Measurements from ENCODE around the gene HCN2.

Gene HCN2

DNA sequence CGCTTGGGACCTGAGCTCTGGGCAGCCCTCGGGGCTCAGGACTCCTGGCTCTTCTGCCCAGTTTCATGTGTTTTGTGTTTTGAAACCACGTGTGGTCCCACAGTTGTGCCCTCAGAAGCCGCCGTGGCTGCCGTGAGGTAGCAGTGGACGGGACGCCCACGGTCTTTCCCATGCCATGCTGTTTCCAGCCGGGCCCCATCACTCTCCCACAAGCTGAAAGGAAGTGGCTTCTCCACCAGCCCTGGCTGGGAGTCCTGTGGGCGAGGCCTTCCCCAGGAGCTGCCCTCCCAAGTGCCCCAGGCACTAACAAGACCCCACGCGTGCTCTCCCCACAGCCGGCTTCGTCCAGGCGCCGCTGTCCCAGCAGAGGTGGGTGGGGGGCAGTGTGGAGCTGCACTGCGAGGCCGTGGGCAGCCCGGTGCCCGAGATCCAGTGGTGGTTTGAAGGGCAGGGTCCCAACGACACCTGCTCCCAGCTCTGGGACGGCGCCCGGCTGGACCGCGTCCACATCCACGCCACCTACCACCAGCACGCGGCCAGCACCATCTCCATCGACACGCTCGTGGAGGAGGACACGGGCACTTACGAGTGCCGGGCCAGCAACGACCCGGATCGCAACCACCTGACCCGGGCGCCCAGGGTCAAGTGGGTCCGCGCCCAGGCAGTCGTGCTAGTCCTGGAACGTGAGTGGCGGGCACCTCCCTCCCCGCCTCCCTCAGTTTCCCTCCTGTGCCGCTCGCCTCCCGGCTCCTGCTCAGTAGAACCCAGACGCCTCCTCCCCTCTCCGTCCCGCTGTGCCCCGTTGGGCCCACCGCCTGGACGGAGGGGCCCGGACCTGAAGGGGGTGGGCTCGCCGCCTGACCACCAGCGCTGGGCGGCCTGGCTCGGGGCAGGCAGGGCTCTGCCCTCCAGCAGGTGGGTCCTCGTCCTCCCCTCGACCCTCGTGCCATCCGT, 12.0 kb upstream of the HCN2 start:
- TF ChIP-seq, protein P1, sequence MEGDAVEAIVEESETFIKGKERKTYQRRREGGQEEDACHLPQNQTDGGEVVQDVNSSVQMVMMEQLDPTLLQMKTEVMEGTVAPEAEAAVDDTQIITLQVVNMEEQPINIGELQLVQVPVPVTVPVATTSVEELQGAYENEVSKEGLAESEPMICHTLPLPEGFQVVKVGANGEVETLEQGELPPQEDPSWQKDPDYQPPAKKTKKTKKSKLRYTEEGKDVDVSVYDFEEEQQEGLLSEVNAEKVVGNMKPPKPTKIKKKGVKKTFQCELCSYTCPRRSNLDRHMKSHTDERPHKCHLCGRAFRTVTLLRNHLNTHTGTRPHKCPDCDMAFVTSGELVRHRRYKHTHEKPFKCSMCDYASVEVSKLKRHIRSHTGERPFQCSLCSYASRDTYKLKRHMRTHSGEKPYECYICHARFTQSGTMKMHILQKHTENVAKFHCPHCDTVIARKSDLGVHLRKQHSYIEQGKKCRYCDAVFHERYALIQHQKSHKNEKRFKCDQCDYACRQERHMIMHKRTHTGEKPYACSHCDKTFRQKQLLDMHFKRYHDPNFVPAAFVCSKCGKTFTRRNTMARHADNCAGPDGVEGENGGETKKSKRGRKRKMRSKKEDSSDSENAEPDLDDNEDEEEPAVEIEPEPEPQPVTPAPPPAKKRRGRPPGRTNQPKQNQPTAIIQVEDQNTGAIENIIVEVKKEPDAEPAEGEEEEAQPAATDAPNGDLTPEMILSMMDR (IDR thresholded peaks at IDR 0.05; ENCODE audit: low read depth, low read length): no peak
- DNase-seq (ENCODE audit: extremely low read depth, low read depth): no peak

DNA sequence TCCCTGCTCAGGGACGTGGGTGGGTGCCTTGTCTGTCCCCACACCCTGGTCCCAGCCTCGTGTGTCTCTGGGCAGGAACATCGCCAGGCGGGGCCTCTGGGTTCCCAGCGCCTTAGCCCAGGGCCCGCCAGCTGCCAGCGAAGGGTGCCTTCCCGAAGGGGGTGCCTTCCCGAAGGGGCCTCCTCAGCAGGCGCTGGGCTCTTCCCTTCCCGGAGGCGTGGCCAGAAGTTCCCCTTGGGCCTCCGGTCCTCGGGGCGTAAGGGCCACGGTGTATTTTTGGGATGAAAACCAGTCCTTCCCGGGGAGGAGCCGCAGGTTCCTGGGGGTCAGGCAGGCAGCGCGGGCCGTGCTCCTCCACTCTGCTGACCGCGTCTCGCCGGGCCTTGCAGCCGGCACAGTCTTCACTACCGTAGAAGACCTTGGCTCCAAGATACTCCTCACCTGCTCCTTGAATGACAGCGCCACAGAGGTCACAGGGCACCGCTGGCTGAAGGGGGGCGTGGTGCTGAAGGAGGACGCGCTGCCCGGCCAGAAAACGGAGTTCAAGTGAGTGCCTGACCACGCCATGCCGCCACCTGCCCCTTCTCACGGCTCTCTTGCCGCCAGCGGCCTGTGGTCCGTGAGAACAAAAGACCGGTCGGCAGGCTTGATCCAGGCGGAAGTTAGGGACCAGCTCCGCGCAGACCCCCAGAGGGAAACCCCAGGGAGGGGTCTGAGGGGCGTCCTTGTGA, 10.4 kb upstream of the HCN2 start:
- TF ChIP-seq, protein P1 (IDR thresholded peaks at IDR 0.05; ENCODE audit: low read depth, low read length): no peak
- DNase-seq (ENCODE audit: extremely low read depth, low read depth): no peak

DNA sequence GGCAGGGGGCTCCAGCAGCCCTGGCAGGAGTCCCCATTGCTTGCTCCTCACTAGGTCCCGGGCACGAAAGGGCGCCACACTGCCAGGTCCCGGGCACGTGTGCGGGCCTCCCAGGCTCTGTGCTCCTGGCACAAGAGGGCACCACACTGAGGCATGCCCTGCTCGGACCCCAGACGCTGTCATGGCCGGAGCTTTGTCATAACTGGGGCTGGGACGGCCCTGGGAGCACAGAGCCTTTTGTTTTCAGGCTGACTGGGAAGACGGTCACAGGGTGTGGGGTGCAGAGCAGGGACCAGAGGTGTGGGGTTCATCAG, 9.9 kb upstream of the HCN2 start:
- DNase-seq (ENCODE audit: extremely low read depth, low read depth): no peak
- TF ChIP-seq, protein P1 (IDR thresholded peaks at IDR 0.05; ENCODE audit: low read depth, low read length): no peak

DNA sequence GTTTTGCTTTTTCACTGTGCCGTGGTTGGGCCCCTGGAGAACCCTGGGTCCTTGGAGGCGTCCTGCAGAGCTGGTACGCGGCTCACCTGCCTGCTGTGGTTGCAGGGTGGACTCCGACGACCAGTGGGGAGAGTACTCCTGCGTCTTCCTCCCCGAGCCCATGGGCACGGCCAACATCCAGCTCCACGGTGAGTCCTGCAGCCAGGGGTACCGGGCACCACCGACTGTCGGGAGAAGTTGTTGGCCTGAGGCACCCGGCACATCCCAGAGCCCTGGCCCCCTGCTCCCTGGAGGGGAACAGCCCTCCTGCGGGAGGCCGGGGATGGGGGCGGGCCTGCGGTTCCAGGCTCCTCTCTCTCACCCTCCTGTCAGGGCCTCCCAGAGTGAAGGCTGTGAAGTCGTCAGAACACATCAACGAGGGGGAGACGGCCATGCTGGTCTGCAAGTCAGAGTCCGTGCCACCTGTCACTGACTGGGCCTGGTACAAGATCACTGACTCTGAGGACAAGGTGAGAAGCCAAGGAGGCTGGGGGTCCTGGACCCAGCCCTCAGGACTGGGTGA, 9.3 kb upstream of the HCN2 start:
- TF ChIP-seq, protein P1 (IDR thresholded peaks at IDR 0.05; ENCODE audit: low read depth, low read length): no peak
- DNase-seq (ENCODE audit: extremely low read depth, low read depth): no peak

DNA sequence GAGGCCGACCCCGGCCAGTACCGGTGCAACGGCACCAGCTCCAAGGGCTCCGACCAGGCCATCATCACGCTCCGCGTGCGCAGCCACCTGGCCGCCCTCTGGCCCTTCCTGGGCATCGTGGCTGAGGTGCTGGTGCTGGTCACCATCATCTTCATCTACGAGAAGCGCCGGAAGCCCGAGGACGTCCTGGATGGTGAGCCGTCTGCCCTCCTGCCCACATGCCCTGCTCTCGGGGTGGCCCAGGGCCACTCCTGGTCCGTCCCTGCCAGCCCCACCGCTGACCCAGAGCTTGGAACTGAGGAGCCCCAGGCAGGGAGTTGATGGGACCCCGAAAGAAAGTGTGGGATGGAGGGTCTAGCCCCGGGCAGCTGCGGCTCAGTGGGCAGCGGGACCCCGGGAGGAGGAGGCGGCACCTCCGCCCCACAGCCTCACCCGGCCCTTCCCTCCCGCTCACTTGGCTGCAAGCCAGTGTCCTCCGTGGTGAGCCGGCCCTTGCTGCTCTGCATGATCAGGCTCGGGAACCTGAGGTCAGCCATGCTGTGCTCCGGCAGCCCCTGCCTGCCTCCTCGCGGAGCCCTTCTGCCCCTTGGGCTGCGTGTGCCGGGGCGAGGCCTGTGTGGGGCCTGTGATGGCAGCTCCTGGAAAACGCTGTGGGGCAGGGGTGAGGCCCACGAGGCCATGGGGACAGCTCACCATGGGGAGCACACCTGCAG, 8.1 kb upstream of the HCN2 start:
- DNase-seq (ENCODE audit: extremely low read depth, low read depth): no peak
- TF ChIP-seq, protein P1 (IDR thresholded peaks at IDR 0.05; ENCODE audit: low read depth, low read length): no peak

DNA sequence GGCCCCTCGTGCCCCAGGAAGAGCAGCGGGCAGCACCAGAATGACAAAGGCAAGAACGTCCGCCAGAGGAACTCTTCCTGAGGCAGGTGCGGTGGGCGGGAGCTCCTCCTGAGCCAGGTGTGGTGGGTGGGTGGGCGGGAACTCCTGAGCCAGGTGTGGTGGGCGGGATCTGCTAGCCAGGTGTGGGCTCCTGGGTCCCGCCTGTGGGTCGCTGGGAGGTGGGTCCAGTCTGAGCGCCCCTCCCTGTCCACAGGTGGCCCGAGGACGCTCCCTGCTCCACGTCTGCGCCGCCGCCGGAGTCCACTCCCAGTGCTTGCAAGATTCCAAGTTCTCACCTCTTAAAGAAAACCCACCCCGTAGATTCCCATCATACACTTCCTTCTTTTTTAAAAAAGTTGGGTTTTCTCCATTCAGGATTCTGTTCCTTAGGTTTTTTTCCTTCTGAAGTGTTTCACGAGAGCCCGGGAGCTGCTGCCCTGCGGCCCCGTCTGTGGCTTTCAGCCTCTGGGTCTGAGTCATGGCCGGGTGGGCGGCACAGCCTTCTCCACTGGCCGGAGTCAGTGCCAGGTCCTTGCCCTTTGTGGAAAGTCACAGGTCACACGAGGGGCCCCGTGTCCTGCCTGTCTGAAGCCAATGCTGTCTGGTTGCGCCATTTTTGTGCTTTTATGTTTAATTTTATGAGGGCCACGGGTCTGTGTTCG, 7.0 kb upstream of the HCN2 start:
- TF ChIP-seq, protein P1 (IDR thresholded peaks at IDR 0.05; ENCODE audit: low read depth, low read length): no peak
- no peak for DNase-seq (ENCODE audit: extremely low read depth, low read depth)

Data from AG09319 (cell line).